A673 (cell line): ENCODE data around the gene BACH1.
"Not testable (repeated sequence)": the region's sequence is repeated elsewhere in the genome, so short reads cannot be mapped to it uniquely, and the experiment has no call there.

Experiments used
- CTCF ChIP-seq: fragments of 300-800, 200-600 bp; sonication (generic); conservative IDR thresholded peaks from 2 replicates; pipeline ENCODE4 v1.5.1; 2017; ENCODE audit warnings: low read depth, mild to moderate bottlenecking, antibody characterized with exemption, low read length, moderate library complexity, mixed read lengths
- EZH2 ChIP-seq: fragments of 200-600 bp; sonication (generic); IDR thresholded peaks from 2 replicates; pipeline ENCODE4 v1.6.1; 2017; ENCODE audit warnings: borderline replicate concordance, low read depth, mild to moderate bottlenecking, mixed read lengths, antibody characterized with exemption, low read length; ENCODE audit not compliant: poor library complexity, severe bottlenecking

DNA sequence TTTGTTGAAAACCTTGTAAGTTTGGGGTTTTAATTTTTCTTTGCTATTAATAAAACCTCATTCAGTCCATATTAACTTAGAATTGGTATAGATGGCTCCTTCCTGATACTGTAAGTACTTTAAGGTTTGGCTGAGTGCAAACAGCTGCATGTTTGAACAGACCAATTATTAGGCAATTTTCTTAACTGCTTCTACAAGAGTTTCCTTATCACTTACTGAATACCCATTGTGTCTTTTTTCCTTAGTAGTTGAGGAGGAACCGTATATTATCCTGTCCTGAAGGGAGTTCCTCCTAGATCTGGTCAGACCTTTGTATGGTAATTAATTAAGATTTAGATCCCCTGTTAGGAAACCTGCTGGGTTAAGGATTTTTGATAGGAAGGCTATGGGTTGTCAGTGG is 57.6 kb downstream of the BACH1 start:
- not testable (repeated sequence) for TF ChIP-seq CTCF, EZH2
